Mucosa of descending colon (tissue), 3 donors: ENCODE measurements around the gene TUBAL3. TPM values are rescaled to one million over a fixed set of nuclear protein-coding genes. Genes with fewer than 3 reads are reported as not detected.

ENCODE experiments used
- ATAC-seq: fragments of 200-7000 bp; cut with Tn5 transposase; one replicate; pipeline ENCODE4 v1.9.1; 2020; ENCODE audit warnings: mild to moderate bottlenecking, moderate library complexity
- DNase-seq, 3 donors: peaks; one replicate each; pipeline ENCODE4 v3.0.0-alpha.2; 2020
- H3K36me3 ChIP-seq: fragments of 200-600 bp; one replicate; pipeline ENCODE4 v1.8.0; 2021; ENCODE audit warnings: low read depth, mild to moderate bottlenecking
- H3K4me1 ChIP-seq: fragments of 200-600 bp; one replicate; pipeline ENCODE4 v1.8.0; 2021; ENCODE audit warnings: low read depth, mild to moderate bottlenecking
- H3K4me3 ChIP-seq: fragments of 200-600 bp; one replicate; pipeline ENCODE4 v1.8.0; 2021; ENCODE audit warnings: mild to moderate bottlenecking
- H3K9me3 ChIP-seq: fragments of 200-600 bp; one replicate; pipeline ENCODE4 v1.8.0; 2021; ENCODE audit warnings: mild to moderate bottlenecking
- intact Hi-C, 2 donors: fragments of 100-400 bp; cut with DNase I in 1 of 2; cut with micrococcal nuclease in 1 of 2; formaldehyde crosslinking; loops; one replicate each; pipeline versions ENCODE4 v1.11.0 to v1.11.1; 2022; cut with DNase I, micrococcal nuclease
- total RNA-seq, 3 donors: library from RNA; stranded (reverse); fragmentation: NEBNext Ultra II Directional in 2 of 3; extraction: Animal tissue kit (Norgen Biotek cat#: 25700) in 2 of 3; gene quantifications; one replicate each; pipeline versions ENCODE4 v1.2.1 to v1.2.4, GENCODE V29; 2021 to 2023
- TF ChIP-seq, protein P1 (sequence below): fragments of 200-600 bp; IDR thresholded peaks from one replicate; pipeline ENCODE4 v1.8.0; 2022; ENCODE audit warnings: antibody characterized with exemption, mild to moderate bottlenecking
- donor health status: DM: no; HTN: no; CAD: no; lungs with moderate emphysema.
- donor health status: DM: no; HTN: no; CAD: no.
- donor health status: DM: no; HTN: yes; CAD: no.

The TUBAL3 gene
- total RNA-seq, 3 donors from 2014 or later = 20.9 to 64.0 (median 38.7) TPM

DNA sequence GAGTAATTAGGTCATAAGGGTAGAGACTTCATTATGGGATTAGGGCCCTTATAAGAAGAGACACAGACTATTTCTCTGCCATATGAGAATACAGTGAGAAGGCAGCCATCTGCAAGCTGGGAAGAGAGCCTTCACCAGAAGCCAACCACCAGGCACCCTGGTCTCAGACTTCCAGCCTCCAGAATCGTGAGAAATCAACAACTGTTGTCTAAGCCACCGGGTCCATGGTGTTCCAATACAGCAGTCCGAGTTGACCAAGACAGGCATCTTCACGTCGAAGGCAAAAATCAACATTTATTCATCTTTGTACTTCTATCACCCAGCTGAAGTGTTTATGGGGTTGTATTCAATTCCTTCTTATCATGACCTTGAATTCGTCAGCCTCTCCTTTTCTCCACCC lies 5.3 kb downstream of the TUBAL3 start:
- Histone ChIP-seq H3K4me3 (no peak overlapping the region), H3K36me3 (no peaks in the 10 kb centered on the region), H3K9me3 (no peaks in the 10 kb centered on the region), H3K4me1 (no peaks in the 10 kb centered on the region)
- TF ChIP-seq, protein P1, sequence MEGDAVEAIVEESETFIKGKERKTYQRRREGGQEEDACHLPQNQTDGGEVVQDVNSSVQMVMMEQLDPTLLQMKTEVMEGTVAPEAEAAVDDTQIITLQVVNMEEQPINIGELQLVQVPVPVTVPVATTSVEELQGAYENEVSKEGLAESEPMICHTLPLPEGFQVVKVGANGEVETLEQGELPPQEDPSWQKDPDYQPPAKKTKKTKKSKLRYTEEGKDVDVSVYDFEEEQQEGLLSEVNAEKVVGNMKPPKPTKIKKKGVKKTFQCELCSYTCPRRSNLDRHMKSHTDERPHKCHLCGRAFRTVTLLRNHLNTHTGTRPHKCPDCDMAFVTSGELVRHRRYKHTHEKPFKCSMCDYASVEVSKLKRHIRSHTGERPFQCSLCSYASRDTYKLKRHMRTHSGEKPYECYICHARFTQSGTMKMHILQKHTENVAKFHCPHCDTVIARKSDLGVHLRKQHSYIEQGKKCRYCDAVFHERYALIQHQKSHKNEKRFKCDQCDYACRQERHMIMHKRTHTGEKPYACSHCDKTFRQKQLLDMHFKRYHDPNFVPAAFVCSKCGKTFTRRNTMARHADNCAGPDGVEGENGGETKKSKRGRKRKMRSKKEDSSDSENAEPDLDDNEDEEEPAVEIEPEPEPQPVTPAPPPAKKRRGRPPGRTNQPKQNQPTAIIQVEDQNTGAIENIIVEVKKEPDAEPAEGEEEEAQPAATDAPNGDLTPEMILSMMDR = no peak
- ATAC-seq (no peak), DNase-seq (no peak)
- intact Hi-C loops = no loop called here

DNA sequence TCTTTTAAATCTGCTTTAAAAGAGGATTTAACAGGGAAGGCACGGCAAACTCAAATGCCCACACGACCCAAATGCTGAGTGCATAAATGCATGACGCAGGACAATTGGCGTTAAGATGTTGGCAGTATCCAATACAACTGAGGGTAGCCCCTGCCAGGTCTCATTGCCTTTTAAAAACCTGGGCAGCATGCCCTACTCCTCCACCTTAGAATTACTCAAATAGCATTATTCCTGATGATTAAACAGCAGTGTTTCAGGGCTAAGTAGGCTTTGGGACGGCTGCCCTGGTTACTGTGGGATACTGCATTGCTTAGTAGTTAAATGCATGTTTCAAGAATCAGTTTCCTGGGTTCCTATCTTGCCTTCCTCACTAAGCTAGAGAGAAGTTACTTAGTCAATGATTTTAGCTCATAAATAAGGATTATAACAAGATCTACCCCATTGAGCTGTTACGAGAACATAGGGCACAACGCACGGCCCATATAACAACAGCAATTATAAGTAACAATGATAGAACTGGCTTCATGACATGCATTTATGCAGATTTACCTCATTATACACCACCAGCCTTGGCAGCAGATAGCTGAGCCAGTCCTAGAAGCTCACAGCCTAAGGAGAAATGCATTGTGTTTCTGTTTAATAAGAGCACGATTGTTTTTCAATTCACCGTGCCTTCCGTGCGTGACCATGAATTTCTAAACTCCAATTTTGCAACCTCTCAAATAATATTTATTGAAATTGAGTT lies 7.9 kb downstream of the TUBAL3 start:
- intact Hi-C loops = no loop called here
- Histone ChIP-seq H3K4me3 (no peak overlapping the region), H3K4me1 (no peaks in the 10 kb centered on the region), H3K9me3 (peaks cover 3% of the 10 kb centered on the region), H3K36me3 (no peaks in the 10 kb centered on the region)
- TF ChIP-seq, protein P1 = no peak
- DNase-seq = no peak
- no peak for ATAC-seq

DNA sequence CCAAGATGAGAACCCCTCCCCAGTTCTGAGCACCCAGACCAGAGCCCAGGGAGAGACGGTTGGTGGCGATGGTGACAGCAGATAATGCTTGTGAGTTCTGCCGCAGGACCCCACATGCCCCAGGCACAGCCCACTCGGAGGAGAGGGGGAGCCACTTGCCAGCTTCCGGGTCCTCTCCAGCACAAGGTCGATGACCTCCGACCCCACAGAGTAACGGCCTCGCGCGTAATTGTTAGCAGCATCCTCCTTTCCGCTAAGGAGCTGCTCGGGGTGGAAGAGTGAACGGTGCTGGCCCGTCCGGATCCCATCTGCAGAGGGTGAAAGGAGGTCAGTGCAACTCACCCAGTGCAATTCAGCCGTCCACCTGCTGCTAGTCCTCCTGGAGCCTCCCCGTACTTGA lies 9.5 kb downstream of the TUBAL3 start:
- intact Hi-C loops = no loop called here
- no peaks in the 10 kb centered on the region for H3K36me3 ChIP-seq

DNA sequence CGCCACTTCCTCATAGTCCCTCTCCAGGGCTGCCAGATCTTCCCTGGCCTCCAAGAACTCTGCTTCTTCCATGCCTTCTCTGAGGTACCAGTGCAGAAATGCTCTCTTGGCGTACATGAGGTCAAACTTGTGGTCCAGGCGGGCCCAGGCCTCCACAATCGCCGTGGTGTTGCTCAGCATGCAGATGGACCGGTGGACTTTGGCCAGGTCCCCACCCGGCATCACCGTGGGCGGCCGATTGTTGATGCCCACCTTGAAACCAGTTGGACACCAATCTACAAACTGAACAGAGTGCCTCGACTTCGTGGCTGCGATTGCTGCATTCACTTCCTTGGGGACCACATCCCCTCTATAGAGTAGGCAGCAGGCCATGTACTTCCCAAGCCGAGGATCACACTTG lies 11.1 kb downstream of the TUBAL3 start:
- ATAC-seq (no peak), DNase-seq (no peak)
- no peak overlapping the region for H3K4me3 ChIP-seq
- peaks cover 23% of the 10 kb centered on the region for H3K9me3 ChIP-seq
- H3K4me1 ChIP-seq = no peaks in the 10 kb centered on the region
- TF ChIP-seq, protein P1 = no peak
- intact Hi-C loops = no loop called here
- no peaks in the 10 kb centered on the region for H3K36me3 ChIP-seq

More for the DNA sequence above, 9.5 kb downstream of the TUBAL3 start:
- ATAC-seq = no peak
- no peak overlapping the region for H3K4me3 ChIP-seq
- DNase-seq = no peak
- H3K9me3 ChIP-seq = peaks cover 18% of the 10 kb centered on the region
- TF ChIP-seq, protein P1 = no peak
- no peaks in the 10 kb centered on the region for H3K4me1 ChIP-seq

DNA sequence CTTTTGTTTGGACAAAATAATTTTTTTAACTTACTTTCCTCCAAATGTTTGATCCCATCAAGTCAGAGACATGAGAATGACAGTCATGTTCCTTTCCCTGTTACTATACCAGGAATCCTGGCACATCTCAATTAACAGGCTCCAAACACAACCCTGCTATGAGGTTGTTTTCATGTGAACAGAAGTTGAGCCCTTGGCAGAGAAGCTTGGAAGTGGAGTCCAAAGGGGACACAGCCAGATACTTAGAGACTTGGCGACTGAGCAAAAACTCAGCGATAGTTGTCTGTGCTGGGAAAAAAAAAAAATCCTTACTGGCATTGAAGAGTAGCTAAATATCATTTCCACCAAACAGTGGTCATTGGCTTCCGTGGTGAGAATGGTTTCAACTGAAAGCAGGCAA lies 12.8 kb downstream of the TUBAL3 start:
- Histone ChIP-seq H3K4me1 (no peaks in the 10 kb centered on the region), H3K4me3 (no peak overlapping the region), H3K36me3 (no peaks in the 10 kb centered on the region), H3K9me3 (peaks cover 23% of the 10 kb centered on the region)
- ATAC-seq (no peak), DNase-seq (no peak)
- intact Hi-C loops = no loop called here
- TF ChIP-seq, protein P1 = no peak
